Activated B cell treated with CpG ODN at 0.5 μM for 24 hours (primary cell): ENCODE results near the gene H2BK1. TPM values are rescaled to one million over a fixed set of nuclear protein-coding genes. Genes with fewer than 3 reads are reported as not detected.

Experiments used
- ATAC-seq: fragments of 200-7000 bp; cut with Tn5 transposase; one replicate; pipeline ENCODE4 v1.10.0; 2021; ENCODE audit warnings: low read depth, mild to moderate bottlenecking, moderate library complexity
- CTCF ChIA-PET: fragments of 350-600 bp; sonication (Branson Sonifier 250); formaldehyde crosslinking; loops from one replicate; lab custom pipeline; 2021; ENCODE audit warnings: antibody characterized with exemption; lab: Charles Lee
- POLR2A ChIA-PET: fragments of 350-600 bp; sonication (Branson Sonifier 250); formaldehyde crosslinking; loops from one replicate; lab custom pipeline; 2021; ENCODE audit warnings: antibody characterized with exemption; lab: Charles Lee
- DNase-seq: peaks from one replicate; pipeline ENCODE4 v3.0.0; 2022
- H3K27ac Mint-ChIP-seq: one replicate; pipeline ENCODE4 v1.8.0; 2020; ENCODE audit warnings: mixed read lengths
- H3K27me3 Mint-ChIP-seq: one replicate; pipeline ENCODE4 v1.8.0; 2021; ENCODE audit warnings: mixed read lengths
- H3K36me3 Mint-ChIP-seq: one replicate; pipeline ENCODE4 v1.8.0; 2021; ENCODE audit warnings: low read depth, mixed read lengths
- H3K4me1 Mint-ChIP-seq: one replicate; pipeline ENCODE4 v1.8.0; 2021; ENCODE audit warnings: mixed read lengths
- H3K4me3 Mint-ChIP-seq: one replicate; pipeline ENCODE4 v1.8.0; 2020; ENCODE audit warnings: mild to moderate bottlenecking, mixed read lengths
- H3K9me3 Mint-ChIP-seq: one replicate; pipeline ENCODE4 v1.8.0; 2020; ENCODE audit warnings: mixed read lengths
- CTCF ChIP-seq: fragments of 200-600 bp; IDR thresholded peaks from one replicate; pipeline ENCODE4 v1.8.0; 2022; ENCODE audit warnings: antibody characterized with exemption, mild to moderate bottlenecking
- intact Hi-C: fragments of 100-400 bp; cut with micrococcal nuclease; formaldehyde crosslinking; loops from one replicate; pipeline ENCODE4 v1.15.1; 2024
- total RNA-seq: library from RNA; stranded (reverse); gene quantifications from 2 replicates; pipeline ENCODE4 v1.2.3, GENCODE V29; 2022

Gene H2BK1
- total RNA-seq, 1 donor from 2014 or later = 1.8 TPM

DNA sequence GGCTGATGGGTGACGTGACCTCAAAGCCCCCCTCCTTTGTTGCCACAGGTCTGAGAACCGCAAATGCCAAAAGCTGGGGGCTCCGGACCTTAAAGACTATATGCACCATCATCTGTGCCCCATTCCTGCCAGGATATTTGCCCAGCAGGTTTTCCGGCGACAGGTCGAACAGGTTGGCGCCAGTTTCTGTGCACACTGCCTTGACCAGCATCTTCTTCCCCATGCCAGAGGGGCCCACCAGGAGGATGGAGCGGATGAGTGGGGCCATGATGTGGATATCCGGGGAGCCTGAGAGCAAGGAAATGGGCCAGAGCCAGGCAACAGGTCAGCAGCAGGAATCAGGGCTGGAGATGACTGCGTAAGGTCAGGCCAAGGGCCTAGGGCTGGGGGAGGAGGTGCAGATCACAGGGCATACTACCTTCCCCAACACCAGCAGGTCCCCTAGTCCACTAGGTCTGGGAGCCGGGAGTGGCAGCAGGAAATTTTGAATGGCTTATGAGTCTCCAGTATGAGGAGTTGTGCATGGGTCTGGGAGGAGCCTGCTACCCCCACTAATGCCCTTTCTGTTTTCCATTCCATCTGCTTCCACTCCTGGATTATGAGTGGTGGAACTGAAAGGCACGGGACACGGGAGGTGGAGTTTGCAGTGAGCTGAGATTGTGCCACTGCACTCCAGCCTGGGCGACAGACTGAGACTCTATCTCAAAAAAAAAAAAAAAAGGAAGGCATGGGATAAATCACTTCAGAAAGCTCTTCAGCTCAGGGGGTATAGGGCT is 16.9 kb downstream of the H2BK1 start:
- Mint-ChIP-seq H3K36me3 (no peaks in the 10 kb centered on the region), H3K27me3 (peaks cover 19% of the 10 kb centered on the region), H3K27ac (no peak overlapping the region), H3K9me3 (no peaks in the 10 kb centered on the region), H3K4me1 (no peaks in the 10 kb centered on the region), H3K4me3 (no peak overlapping the region)
- POLR2A ChIA-PET = no interaction called here
- DNase-seq (no peak), ATAC-seq (no peak)
- TF ChIP-seq CTCF = no peak
- intact Hi-C loops = no loop called here
- CTCF ChIA-PET = no interaction called here

DNA sequence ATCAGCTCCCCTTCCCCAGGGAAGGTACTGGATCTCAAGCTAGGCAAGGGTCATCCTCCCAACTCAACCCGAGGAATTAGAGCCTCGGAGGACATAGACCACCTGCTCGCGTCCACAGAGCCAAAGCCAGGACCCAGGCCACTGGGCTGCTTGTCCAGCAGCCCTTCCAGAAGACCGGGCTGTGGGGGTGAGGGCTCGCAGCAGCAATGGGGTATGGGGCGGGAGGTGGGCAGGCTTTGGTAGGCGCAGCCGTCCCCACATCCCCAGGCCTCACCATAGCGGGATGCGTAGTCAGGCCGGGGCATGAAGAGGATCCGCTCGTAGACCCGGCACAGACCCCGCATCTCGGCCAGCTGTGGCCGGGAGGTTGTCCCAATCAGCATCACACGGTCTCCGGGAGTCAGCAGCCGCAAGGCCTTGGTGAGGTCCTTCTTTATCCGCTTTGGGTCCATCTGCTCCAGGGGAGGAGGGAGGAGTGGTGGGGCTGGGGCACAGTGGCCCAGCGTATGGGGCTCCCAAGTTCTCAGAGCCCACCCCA is 18.2 kb downstream of the H2BK1 start:
- DNase-seq (no peak), ATAC-seq (no peak)
- H3K4me3 Mint-ChIP-seq = no peak overlapping the region
- no peaks in the 10 kb centered on the region for H3K36me3 Mint-ChIP-seq
- TF ChIP-seq CTCF = no peak
- intact Hi-C loops = no loop called here
- no peaks in the 10 kb centered on the region for H3K9me3 Mint-ChIP-seq
- ChIA-PET CTCF (no interaction called here), POLR2A (interaction anchor here (0.6 kb wide), 1 partner anchor 85 kb away, joined by 3 read pairs; no protein-coding TSS in a partner anchor)
- no peak overlapping the region for H3K27ac Mint-ChIP-seq
- peaks cover 4% of the 10 kb centered on the region for H3K4me1 Mint-ChIP-seq
- peaks cover 23% of the 10 kb centered on the region for H3K27me3 Mint-ChIP-seq

- intact Hi-C loops = no loop called here
- no peaks in the 10 kb centered on the region for H3K9me3 Mint-ChIP-seq
- H3K27me3 Mint-ChIP-seq = peaks cover 26% of the 10 kb centered on the region
- H3K27ac Mint-ChIP-seq = no peak overlapping the region
- no peaks in the 10 kb centered on the region for H3K36me3 Mint-ChIP-seq
- ATAC-seq (no peak), DNase-seq (no peak)
- no peak for TF ChIP-seq CTCF
- no peak overlapping the region for H3K4me3 Mint-ChIP-seq
- ChIA-PET POLR2A (interaction anchor here (0.6 kb wide), 1 partner anchor 85 kb away, joined by 3 read pairs; no protein-coding TSS in a partner anchor), CTCF (no interaction called here)
- peaks cover 4% of the 10 kb centered on the region for H3K4me1 Mint-ChIP-seq
These were observed 18.7 kb downstream of the H2BK1 start for GRCh38 chr7:151191544-151191943.

DNA sequence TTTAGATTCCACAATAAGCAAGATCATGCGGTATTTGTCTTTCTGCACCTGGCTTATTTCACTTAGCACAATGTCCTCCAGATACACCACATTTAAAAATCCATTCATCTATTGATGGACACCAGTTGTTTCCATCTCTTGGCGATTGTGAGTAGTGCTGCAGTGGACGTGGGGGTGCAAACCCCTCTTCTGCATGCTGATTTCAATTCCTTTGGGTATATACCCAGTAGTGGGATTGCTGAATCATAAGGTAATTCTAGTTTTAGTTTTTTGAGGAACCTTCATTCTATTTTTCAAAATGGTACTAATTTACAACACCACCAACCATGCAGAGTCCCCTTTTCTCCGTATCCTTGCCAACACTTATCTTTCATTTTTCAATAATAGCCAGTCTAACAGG is 21.2 kb downstream of the H2BK1 start:
- no peak for ATAC-seq
- no peak overlapping the region for H3K4me3 Mint-ChIP-seq
- no peak overlapping the region for H3K27ac Mint-ChIP-seq
- ChIA-PET POLR2A (no interaction called here), CTCF (no interaction called here)
- DNase-seq = no peak
- no peaks in the 10 kb centered on the region for H3K36me3 Mint-ChIP-seq
- H3K9me3 Mint-ChIP-seq = no peaks in the 10 kb centered on the region
- peaks cover 32% of the 10 kb centered on the region for H3K27me3 Mint-ChIP-seq
- TF ChIP-seq CTCF = no peak
- intact Hi-C loops = no loop called here
- H3K4me1 Mint-ChIP-seq = peaks cover 4% of the 10 kb centered on the region

- ChIA-PET POLR2A (interaction anchor here (1.0 kb wide), 1 partner anchor 39 kb away, joined by 3 read pairs; the partner anchor contains the start of gene ABCF2), CTCF (no interaction called here)
- Mint-ChIP-seq H3K4me3 (no peak overlapping the region), H3K27me3 (peaks cover 31% of the 10 kb centered on the region), H3K9me3 (no peaks in the 10 kb centered on the region), H3K36me3 (no peaks in the 10 kb centered on the region), H3K4me1 (peaks cover 4% of the 10 kb centered on the region), H3K27ac (no peak overlapping the region)
- intact Hi-C loops = no loop called here
- no peak for DNase-seq
- no peak for TF ChIP-seq CTCF
- no peak for ATAC-seq
These were observed 22.1 kb downstream of the H2BK1 start for GRCh38 chr7:151188252-151188542.
